Measurements from ENCODE around the gene C20orf202.

Gene C20orf202

DNA sequence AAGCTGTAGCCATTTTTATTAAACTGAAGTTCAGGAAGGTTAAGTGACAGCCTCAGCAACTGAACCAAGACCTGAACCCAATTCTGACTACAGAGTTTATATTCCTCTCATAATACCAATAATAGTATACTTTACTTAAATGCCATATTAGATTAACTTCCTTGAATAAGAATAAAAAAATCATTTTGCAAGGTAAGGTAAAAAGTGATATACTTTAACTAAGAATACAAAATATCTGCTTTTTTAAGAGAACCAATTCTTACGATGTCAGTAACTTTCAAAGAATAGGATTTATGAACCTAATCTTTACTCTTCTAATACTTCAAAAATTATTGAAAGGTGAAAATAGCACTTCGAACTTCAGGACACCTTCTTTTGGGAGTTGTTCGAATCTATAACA lies 26.3 kb downstream of the C20orf202 start:
- Histone ChIP-seq H3K27ac (ENCODE audit: low read length) (no peak overlapping the region), H3K36me3 (ENCODE audit: insufficient read depth, low read length) (no peaks in the 10 kb centered on the region), H4K20me1 (ENCODE audit: insufficient read depth, low read length) (no peaks in the 10 kb centered on the region), H3K4me3 (ENCODE audit: low read depth in 1 of 2, low read length in 2 of 2) (no peak overlapping the region), H3K27me3 (ENCODE audit: insufficient read depth, low read length, poor library complexity) (peaks cover 22% of the 10 kb centered on the region), H2AFZ (ENCODE audit: low read depth, low read length) (no peak overlapping the region), H3K9ac (ENCODE audit: low read depth, low read length) (no peak overlapping the region), H3K79me2 (ENCODE audit: insufficient read depth, low read length) (no peaks in the 10 kb centered on the region), H3K4me1 (ENCODE audit: insufficient read depth, low read length) (no peaks in the 10 kb centered on the region), H3K4me2 (ENCODE audit: insufficient read depth, low read length) (no peak overlapping the region), H3K9me3 (ENCODE audit: insufficient read depth, low read length, severe bottlenecking) (no peaks in the 10 kb centered on the region)
- DNase-seq (no peak), ATAC-seq (ENCODE audit: insufficient read depth, low read depth) (no peak)
- no peak for TF ChIP-seq EZH2 (IDR thresholded peaks at IDR 0.05; ENCODE audit: borderline replicate concordance, low read depth, low read length, severe bottlenecking)
- TF ChIP-seq, protein P1, sequence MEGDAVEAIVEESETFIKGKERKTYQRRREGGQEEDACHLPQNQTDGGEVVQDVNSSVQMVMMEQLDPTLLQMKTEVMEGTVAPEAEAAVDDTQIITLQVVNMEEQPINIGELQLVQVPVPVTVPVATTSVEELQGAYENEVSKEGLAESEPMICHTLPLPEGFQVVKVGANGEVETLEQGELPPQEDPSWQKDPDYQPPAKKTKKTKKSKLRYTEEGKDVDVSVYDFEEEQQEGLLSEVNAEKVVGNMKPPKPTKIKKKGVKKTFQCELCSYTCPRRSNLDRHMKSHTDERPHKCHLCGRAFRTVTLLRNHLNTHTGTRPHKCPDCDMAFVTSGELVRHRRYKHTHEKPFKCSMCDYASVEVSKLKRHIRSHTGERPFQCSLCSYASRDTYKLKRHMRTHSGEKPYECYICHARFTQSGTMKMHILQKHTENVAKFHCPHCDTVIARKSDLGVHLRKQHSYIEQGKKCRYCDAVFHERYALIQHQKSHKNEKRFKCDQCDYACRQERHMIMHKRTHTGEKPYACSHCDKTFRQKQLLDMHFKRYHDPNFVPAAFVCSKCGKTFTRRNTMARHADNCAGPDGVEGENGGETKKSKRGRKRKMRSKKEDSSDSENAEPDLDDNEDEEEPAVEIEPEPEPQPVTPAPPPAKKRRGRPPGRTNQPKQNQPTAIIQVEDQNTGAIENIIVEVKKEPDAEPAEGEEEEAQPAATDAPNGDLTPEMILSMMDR (IDR thresholded peaks at IDR 0.05; ENCODE audit: borderline replicate concordance, extremely low read depth, low read length, poor library complexity, severe bottlenecking), result no peak

DNA sequence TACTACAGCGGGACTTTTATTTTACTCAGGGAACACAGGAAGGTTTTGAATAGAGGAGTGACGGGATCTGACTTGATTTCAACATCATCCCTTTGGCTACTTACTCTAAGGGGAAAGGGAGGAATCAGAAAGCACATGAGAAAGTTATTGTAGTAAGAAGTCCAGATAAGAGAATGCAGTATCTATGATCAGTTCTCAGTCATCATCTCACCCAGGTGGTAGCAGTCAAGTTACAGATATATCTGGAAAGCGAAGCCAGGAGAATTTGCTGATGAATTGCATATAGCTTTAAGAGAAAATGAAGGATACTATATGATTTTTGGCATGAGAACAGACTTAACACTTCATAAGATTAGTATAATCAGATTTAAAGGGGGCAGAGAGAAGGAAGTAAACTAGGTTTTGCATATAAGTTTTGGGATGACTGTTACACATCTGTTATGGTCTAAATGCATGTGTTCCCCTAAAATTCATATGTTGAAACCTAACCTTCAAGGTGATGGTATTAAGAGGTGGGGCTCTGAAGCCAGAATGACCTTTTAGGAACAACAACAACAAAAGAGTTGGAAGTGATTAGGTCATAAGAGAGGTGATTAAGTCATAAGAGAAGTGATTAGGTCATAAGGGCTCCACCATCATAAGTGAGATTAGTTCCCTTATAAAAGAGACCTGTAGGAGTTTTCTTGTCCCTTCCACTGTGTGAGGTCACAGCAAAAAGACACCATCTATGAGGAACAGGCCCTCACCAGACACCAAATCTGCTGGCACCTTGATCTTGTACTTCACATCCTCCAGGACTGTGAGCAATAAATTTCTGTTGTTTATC lies 29.2 kb downstream of the C20orf202 start:
- DNase-seq (no peak), ATAC-seq (ENCODE audit: insufficient read depth, low read depth) (no peak)
- no peak overlapping the region for H2AFZ ChIP-seq (ENCODE audit: low read depth, low read length)
- no peak overlapping the region for H3K9ac ChIP-seq (ENCODE audit: low read depth, low read length)
- TF ChIP-seq, protein P1 (IDR thresholded peaks at IDR 0.05; ENCODE audit: borderline replicate concordance, extremely low read depth, low read length, poor library complexity, severe bottlenecking), result no peak
- TF ChIP-seq EZH2 (IDR thresholded peaks at IDR 0.05; ENCODE audit: borderline replicate concordance, low read depth, low read length, severe bottlenecking), result no peak
- no peak overlapping the region for H3K4me3 ChIP-seq (ENCODE audit: low read depth in 1 of 2, low read length in 2 of 2)
- no peak overlapping the region for H3K4me2 ChIP-seq (ENCODE audit: insufficient read depth, low read length)
- H3K36me3 ChIP-seq (ENCODE audit: insufficient read depth, low read length), result no peaks in the 10 kb centered on the region
- H3K79me2 ChIP-seq (ENCODE audit: insufficient read depth, low read length), result no peaks in the 10 kb centered on the region
- peaks cover 29% of the 10 kb centered on the region for H3K27me3 ChIP-seq (ENCODE audit: insufficient read depth, low read length, poor library complexity)
- no peak overlapping the region for H3K27ac ChIP-seq (ENCODE audit: low read length)
- no peaks in the 10 kb centered on the region for H4K20me1 ChIP-seq (ENCODE audit: insufficient read depth, low read length)
- no peaks in the 10 kb centered on the region for H3K9me3 ChIP-seq (ENCODE audit: insufficient read depth, low read length, severe bottlenecking)
- no peaks in the 10 kb centered on the region for H3K4me1 ChIP-seq (ENCODE audit: insufficient read depth, low read length)

DNA sequence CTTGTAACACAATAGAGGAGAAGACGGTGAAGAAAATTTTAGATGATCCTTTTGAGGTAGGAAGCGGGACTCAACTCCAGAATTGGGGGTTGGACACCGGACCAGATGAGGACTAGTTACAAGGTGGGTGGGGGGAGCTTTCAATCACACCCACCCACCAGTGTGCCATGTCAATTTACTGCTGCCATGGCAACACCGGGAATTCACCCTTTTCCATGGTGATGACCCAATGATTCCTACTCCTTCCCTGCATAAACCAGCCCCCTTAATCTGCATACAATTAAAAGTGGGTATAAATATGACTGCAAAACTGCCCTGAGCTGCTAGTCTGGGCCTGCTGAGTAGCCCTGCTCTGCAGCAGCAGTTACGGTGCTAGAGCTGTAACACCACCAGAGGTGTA lies 37.3 kb downstream of the C20orf202 start:
- DNase-seq (no peak), ATAC-seq (ENCODE audit: insufficient read depth, low read depth) (no peak)
- Histone ChIP-seq H3K27ac (ENCODE audit: low read length) (no peak overlapping the region), H2AFZ (ENCODE audit: low read depth, low read length) (no peak overlapping the region), H3K27me3 (ENCODE audit: insufficient read depth, low read length, poor library complexity) (peaks cover 21% of the 10 kb centered on the region), H3K79me2 (ENCODE audit: insufficient read depth, low read length) (no peaks in the 10 kb centered on the region), H3K9ac (ENCODE audit: low read depth, low read length) (no peak overlapping the region), H3K4me2 (ENCODE audit: insufficient read depth, low read length) (no peak overlapping the region), H3K4me1 (ENCODE audit: insufficient read depth, low read length) (no peaks in the 10 kb centered on the region), H4K20me1 (ENCODE audit: insufficient read depth, low read length) (no peaks in the 10 kb centered on the region), H3K36me3 (ENCODE audit: insufficient read depth, low read length) (no peaks in the 10 kb centered on the region), H3K4me3 (ENCODE audit: low read depth in 1 of 2, low read length in 2 of 2) (no peak overlapping the region), H3K9me3 (ENCODE audit: insufficient read depth, low read length, severe bottlenecking) (no peaks in the 10 kb centered on the region)
- TF ChIP-seq, protein P1 (IDR thresholded peaks at IDR 0.05; ENCODE audit: borderline replicate concordance, extremely low read depth, low read length, poor library complexity, severe bottlenecking), result no peak
- TF ChIP-seq EZH2 (IDR thresholded peaks at IDR 0.05; ENCODE audit: borderline replicate concordance, low read depth, low read length, severe bottlenecking), result no peak

All from DND-41 (cell line).